Caki2 (cell line): ENCODE results near the gene CEP104. TPM values are rescaled to one million over a fixed set of nuclear protein-coding genes. Genes with fewer than 3 reads are reported as not detected.
A peak's percentile ranks its signal among the peaks of the same experiment; 100 is the strongest.

Experiments
- DNase-seq: peaks from one replicate; pipeline ENCODE4 v3.0.0-alpha.2; 2015; ENCODE audit warnings: low read depth
- in situ Hi-C: cut with HindIII; loops from 2 replicates; pipeline ENCODE4 v1.10.0; 2016; ENCODE audit warnings: low sequenced_read_pairs, low pct_unique_long_range_greater_than_20kb, mixed read lengths
- total RNA-seq: library from RNA; depleted of rRNA; stranded (reverse); fragments of >200 nt; shearing (Covaris generic); gene quantifications from 2 replicates; pipeline ENCODE4 v1.2.3, GENCODE V29; 2014; ENCODE audit warnings: low replicate concordance

The CEP104 gene
- total RNA-seq, 1 experiment from 2014 or later, result 24.9 TPM

GRCh38 chr1:3879099-3879498 lies 22.1 kb upstream of the CEP104 start:
- in situ Hi-C loops, result no loop called here
- no peak for DNase-seq

- in situ Hi-C loops, result no loop called here
- no peak for DNase-seq
Measured at GRCh38 chr1:3876716-3877115, 19.7 kb upstream of the CEP104 start.

GRCh38 chr1:3874736-3875135 lies 17.7 kb upstream of the CEP104 start:
- DNase-seq, result no peak
- in situ Hi-C loops, result no loop called here

GRCh38 chr1:3872546-3872945 lies 15.5 kb upstream of the CEP104 start:
- DNase-seq, result no peak

GRCh38 chr1:3871451-3871805 lies 14.4 kb upstream of the CEP104 start:
- in situ Hi-C loops, result no loop called here
- no peak for DNase-seq

More at GRCh38 chr1:3872546-3872945, 15.5 kb upstream of the CEP104 start:
- in situ Hi-C loops, result no loop called here

GRCh38 chr1:3869751-3870301 lies 12.8 kb upstream of the CEP104 start:
- in situ Hi-C loops, result no loop called here
- peak; percentile 6 for DNase-seq

GRCh38 chr1:3868464-3869006 lies 11.5 kb upstream of the CEP104 start:
- peak; percentile 6 for DNase-seq
- in situ Hi-C loops, result no loop called here

- in situ Hi-C loops, result no loop called here
- DNase-seq, result no peak
Measured at GRCh38 chr1:3865606-3866160, 8.7 kb upstream of the CEP104 start.

- in situ Hi-C loops, result no loop called here
- peak; percentile 15 for DNase-seq
Measured at GRCh38 chr1:3864884-3865283, 7.9 kb upstream of the CEP104 start.

GRCh38 chr1:3863231-3863935 lies 6.4 kb upstream of the CEP104 start:
- no peak for DNase-seq
- in situ Hi-C loops, result no loop called here

GRCh38 chr1:3858231-3858981 lies 1.4 kb upstream of the CEP104 start:
- DNase-seq, result peak; percentile 8

GRCh38 chr1:3857791-3858129 lies 749 bp upstream of the CEP104 start:
- DNase-seq, result peak; percentile 2
- in situ Hi-C loops, result no loop called here

More at GRCh38 chr1:3858231-3858981, 1.4 kb upstream of the CEP104 start:
- in situ Hi-C loops, result no loop called here

- in situ Hi-C loops, result no loop called here
- no peak for DNase-seq
Measured at GRCh38 chr1:3852711-3853485, 4.1 kb downstream of the CEP104 start.

GRCh38 chr1:3852091-3852490 lies 4.9 kb downstream of the CEP104 start:
- in situ Hi-C loops, result no loop called here
- DNase-seq, result no peak

- no peak for DNase-seq
- in situ Hi-C loops, result no loop called here
Measured at GRCh38 chr1:3851292-3851691, 5.7 kb downstream of the CEP104 start.

- in situ Hi-C loops, result no loop called here
- DNase-seq, result no peak
Measured at GRCh38 chr1:3850857-3851256, 6.2 kb downstream of the CEP104 start.

GRCh38 chr1:3847081-3847480 lies 9.9 kb downstream of the CEP104 start:
- in situ Hi-C loops, result no loop called here
- DNase-seq, result no peak

GRCh38 chr1:3846541-3846940 lies 10.5 kb downstream of the CEP104 start:
- in situ Hi-C loops, result no loop called here
- DNase-seq, result no peak
